ENCODE data around the gene ZNF276.
A peak's percentile ranks its signal among the peaks of the same experiment; 100 is the strongest.

GRCh38 chr16:89695875-89696669 is 25.3 kb upstream of the ZNF276 start:
- no peak for TF ChIP-seq CTCF (IDR thresholded peaks at IDR 0.05)
- TF ChIP-seq POLR2AphosphoS5 (IDR thresholded peaks at IDR 0.05; ENCODE audit: low read depth, low read length), result 0 out of 2 replicates have a peak, but pooled peaks have one; percentile 21
- TF ChIP-seq REST (IDR thresholded peaks at IDR 0.05; ENCODE audit: insufficient read depth in 1 of 2, low read depth in 2 of 2, low read length in 1 of 2), result no peak

Data from Panc1 (cell line).